GM12878 (cell line): ENCODE measurements around the gene TXNIP. TPM values are rescaled to one million over a fixed set of nuclear protein-coding genes. Genes with fewer than 3 reads are reported as not detected.

Source experiments
- ATAC-seq: fragments of 200-7000 bp; cut with Tn5 transposase; 3 replicates; pipeline ENCODE4 v1.9.1; 2020; ENCODE audit warnings: mild to moderate bottlenecking, moderate library complexity
- BruUV-seq: library from RNA; stranded (reverse); fragments of 400-500 nt; replicated peaks from 2 replicates; lab custom pipeline; 2021; lab: Mats Ljungman, UMichigan
- CTCF ChIA-PET: fragments of 300-600 bp; sonication (Branson Sonifier 250); formaldehyde crosslinking; extraction: SDS; loops from one replicate; lab custom pipeline; 2021; ENCODE audit warnings: inconsistent platforms; lab: Yijun Ruan, JAX
- POLR2A ChIA-PET: fragments of 350-600 bp; formaldehyde crosslinking; extraction: SDS; loops from one replicate; lab custom pipeline; 2021; ENCODE audit warnings: inconsistent platforms; lab: Charles Lee
- RAD21 ChIA-PET: fragments of 300-600 bp; sonication (Branson Sonifier 250); formaldehyde crosslinking; loops from one replicate; lab custom pipeline; 2023; ENCODE audit warnings: antibody characterized with exemption; ENCODE audit not compliant: unreplicated experiment; lab: Charles Lee
- SMC1A ChIA-PET: fragments of 300-600 bp; sonication (Branson Sonifier 250); formaldehyde crosslinking; loops from one replicate; lab custom pipeline; 2023; ENCODE audit not compliant: unreplicated experiment, uncharacterized antibody; lab: Charles Lee
- DNase-seq: peaks from one replicate; pipeline ENCODE4 v3.0.0-alpha.2; 2011; ENCODE audit warnings: low read depth, low spot score
- FAIRE-seq: peaks from 3 replicates; lab custom pipeline; 2011; peaks lifted over from hg19 to GRCh38; lab: Jason Lieb, UNC
- H2AFZ ChIP-seq: 2 replicates; pipeline ENCODE4 v1.6.0; 2011; ENCODE audit warnings: low read depth, low read length, control low read depth; ENCODE audit not compliant: control insufficient read depth
- H3K27ac ChIP-seq: 2 replicates; pipeline ENCODE4 v1.5.1; 2011; ENCODE audit warnings: control low read depth; ENCODE audit not compliant: control insufficient read depth, insufficient read depth
- H3K27me3 ChIP-seq, 2 experiments: replicated peaks in 1 of 2; 2 replicates each; pipeline versions ENCODE4 v1.6.0 to v1.6.1; 2011; ENCODE audit warnings: low read length in 1 of 2; ENCODE audit not compliant: control insufficient read depth in 2 of 2, insufficient read depth in 2 of 2
- H3K36me3 ChIP-seq, 2 experiments: 2 replicates each; pipeline ENCODE4 v1.5.1; 2011; ENCODE audit warnings: low read length in 1 of 2; ENCODE audit not compliant: control insufficient read depth in 2 of 2, insufficient read depth in 2 of 2
- H3K4me1 ChIP-seq: 2 replicates; pipeline ENCODE4 v1.6.1; 2011; ENCODE audit warnings: mild to moderate bottlenecking, low read length, moderate library complexity, mixed read lengths; ENCODE audit not compliant: control insufficient read depth, insufficient read depth
- H3K4me2 ChIP-seq: 2 replicates; pipeline ENCODE4 v1.6.0; 2011; ENCODE audit warnings: control low read depth; ENCODE audit not compliant: control insufficient read depth, insufficient read depth
- H3K4me3 ChIP-seq: fragments of 200-600 bp; sonication (generic); 2 replicates; pipeline ENCODE4 v1.5.1; 2016
- H3K79me2 ChIP-seq: 2 replicates; pipeline ENCODE4 v1.6.0; 2011; ENCODE audit warnings: low read length; ENCODE audit not compliant: control insufficient read depth, insufficient read depth
- H3K9ac ChIP-seq: 2 replicates; pipeline ENCODE4 v1.8.0; 2011; ENCODE audit warnings: low read length, control low read depth, mixed read lengths; ENCODE audit not compliant: control insufficient read depth, insufficient read depth
- H3K9me3 ChIP-seq: replicated peaks from 3 replicates; pipeline ENCODE4 v1.5.1; 2011; ENCODE audit warnings: mild to moderate bottlenecking, low read length; ENCODE audit not compliant: control insufficient read depth, insufficient read depth
- H4K20me1 ChIP-seq: 2 replicates; pipeline ENCODE4 v1.6.0; 2011; ENCODE audit not compliant: control insufficient read depth, insufficient read depth
- ATF2 ChIP-seq: IDR thresholded peaks from 2 replicates; pipeline ENCODE4 v1.6.1; 2012; ENCODE audit warnings: low read length, inconsistent platforms
- CHD2 ChIP-seq: IDR thresholded peaks from 2 replicates; pipeline ENCODE4 v1.6.1; 2011; ENCODE audit warnings: low read depth, low read length, improper control_type of control experiment, borderline replicate concordance
- EED ChIP-seq: sonication (generic); IDR thresholded peaks from 2 replicates; pipeline ENCODE4 v1.6.1; 2016; ENCODE audit warnings: antibody characterized with exemption, low read depth
- ETV6 ChIP-seq, 2 experiments: fragments of 450-650 bp in 1 of 2; IDR thresholded peaks in 1 of 2; conservative IDR thresholded peaks in 1 of 2; 2 replicates each; pipeline ENCODE4 v1.6.1; 2014; ENCODE audit warnings: antibody characterized with exemption in 1 of 2, borderline replicate concordance in 1 of 2, low read depth in 1 of 2, mild to moderate bottlenecking in 1 of 2, moderate library complexity in 1 of 2
- GATAD2B ChIP-seq: fragments of 450-650 bp; conservative IDR thresholded peaks from 2 replicates; pipeline ENCODE4 v1.6.1; 2017; ENCODE audit warnings: low read depth, mild to moderate bottlenecking, moderate library complexity
- KLF5 ChIP-seq: fragments of 450-650 bp; IDR thresholded peaks from 2 replicates; pipeline ENCODE4 v1.6.1; 2014; ENCODE audit warnings: mild to moderate bottlenecking; ENCODE audit not compliant: partially characterized antibody
- NFXL1 ChIP-seq: fragments of 450-650 bp; IDR thresholded peaks from 2 replicates; pipeline ENCODE4 v1.6.1; 2017; ENCODE audit warnings: antibody characterized with exemption, mild to moderate bottlenecking, borderline replicate concordance
- POLR2AphosphoS2 ChIP-seq: IDR thresholded peaks from 2 replicates; pipeline ENCODE4 v1.6.1; 2011; ENCODE audit warnings: low read depth, mild to moderate bottlenecking, low read length, improper control_type of control experiment, moderate library complexity
- RAD21 ChIP-seq: IDR thresholded peaks from 2 replicates; pipeline ENCODE4 v1.6.1; 2011; ENCODE audit warnings: mild to moderate bottlenecking, low read depth, low read length, moderate library complexity; ENCODE audit not compliant: insufficient read depth
- SPI1 ChIP-seq: IDR thresholded peaks from 2 replicates; pipeline ENCODE4 v1.6.1; 2011; ENCODE audit warnings: low read depth, mild to moderate bottlenecking, low read length, moderate library complexity, borderline replicate concordance; ENCODE audit not compliant: insufficient read depth
- SUZ12 ChIP-seq: fragments of 200-600 bp; sonication (generic); IDR thresholded peaks from one replicate; pipeline ENCODE4 v1.6.1; 2018; ENCODE audit warnings: antibody characterized with exemption, mild to moderate bottlenecking; ENCODE audit not compliant: unreplicated experiment
- ZNF207 ChIP-seq: fragments of 450-650 bp; IDR thresholded peaks from 2 replicates; pipeline ENCODE4 v1.6.1; 2014; ENCODE audit warnings: antibody characterized with exemption, mild to moderate bottlenecking, borderline replicate concordance
- ZNF384 ChIP-seq: IDR thresholded peaks from 2 replicates; pipeline ENCODE4 v1.6.1; 2012; ENCODE audit warnings: low read depth, mild to moderate bottlenecking, low read length, improper control_type of control experiment, borderline replicate concordance
- WGBS: methylation state at CpG from one replicate; pipeline ENCODE4 v1.1.6; 2016; ENCODE audit warnings: low lambda C conversion rate; ENCODE audit not compliant: insufficient replicate concordance, insufficient coverage; ENCODE audit errors: missing lambda C conversion rate; 5-methylcytosine and 5-hydroxymethylcytosine counted together
- in situ Hi-C: fragments of 300-500 bp; cut with MboI; formaldehyde crosslinking; loops from 9 replicates; pipeline ENCODE4 v1.14.3; 2018; ENCODE audit warnings: mixed read lengths
- intact Hi-C: fragments of 100-400 bp; cut with micrococcal nuclease; formaldehyde crosslinking; loops from one replicate; pipeline ENCODE4 v1.14.2; 2022; ENCODE audit not compliant: unreplicated experiment
- polyA plus RNA-seq, 11 experiments: library from polyadenylated mRNA; depleted of rRNA in 4 of 11; unstranded in 6 of 11; stranded (reverse) in 5 of 11; fragments of >200 nt; fragmentation: Nextera tagmentation in 4 of 11; fragmentation: Illumina TruSeq in 1 of 11; extraction: Ambion mirVana in 4 of 11; extraction: Trizol in 1 of 11; gene quantifications; 1 replicate in 1 of 11; 2 replicates in 10 of 11; pipeline versions ENCODE4 v1.2.1 to v1.2.3, GENCODE V29; 2011 to 2016; ENCODE audit warnings: inconsistent platforms in 2 of 11, missing spikeins in 2 of 11, low read depth in 1 of 11
- total RNA-seq, 4 experiments: library from RNA; depleted of rRNA in 3 of 4; stranded (reverse); fragments of >200 nt in 3 of 4; fragmentation: Illumina TruSeq in 1 of 4; extraction: Trizol in 1 of 4; gene quantifications; 2 replicates each; pipeline versions ENCODE4 v1.2.1 to v1.2.3, GENCODE V29; 2013 to 2021

Gene TXNIP
- total and polyA plus RNA-seq, 10 of the 15 experiments (the other 5 are each of a cell fraction or from before 2014, with no cell fraction given), result 48.7 to 133 (median 107) TPM

GRCh38 chr1:145974721-145975120 lies 21.7 kb downstream of the TXNIP start:
- Histone ChIP-seq H4K20me1 (no peaks in the 10 kb centered on the region), H3K9me3 (no peaks in the 10 kb centered on the region), H3K36me3 (no peaks in the 10 kb centered on the region), H3K27ac (no peak overlapping the region), H3K27me3 (no peaks in the 10 kb centered on the region), H3K4me2 (no peak overlapping the region), H3K4me3 (no peak overlapping the region), H2AFZ (no peak overlapping the region), H3K79me2 (no peaks in the 10 kb centered on the region), H3K9ac (no peak overlapping the region), H3K4me1 (peaks cover 25% of the 10 kb centered on the region)
- ChIA-PET SMC1A (interaction anchor here (6.7 to 10.9 kb wide), 3 partner anchors 9 to 34 kb away, joined by 93 to 244 read pairs (median 180); partner anchors contain the start of genes ANKRD34A, POLR3GL and TXNIP), RAD21 (interaction anchor here (7.9 kb wide), 1 partner anchor 10 kb away, joined by 100 read pairs; the partner anchor contains the start of genes ANKRD34A and POLR3GL), POLR2A (interaction anchor here (6.5 kb wide), 1 partner anchor 11 kb away, joined by 102 read pairs; the partner anchor contains the start of genes ANKRD34A and POLR3GL), CTCF (interaction anchor here (8.5 kb wide), 1 partner anchor 36 kb away, joined by 361 read pairs; no protein-coding TSS in a partner anchor)
- no peak for TF ChIP-seq ATF2
- TF ChIP-seq EED, result no peak
- TF ChIP-seq GATAD2B, result no peak
- WGBS, result 48% methylated on average over 7 of the region's 7 CpGs
- in situ Hi-C loops, result loop anchor here (5.0 kb wide), 1 partner anchor 33 kb away; no protein-coding TSS in a partner anchor
- FAIRE-seq (no peak), DNase-seq (no peak), ATAC-seq (no peak)
- no TSS peak for BruUV-seq
- intact Hi-C loops, result no loop called here

- CTCF ChIA-PET, result interaction anchor here (0.9 to 1.3 kb wide), 3 partner anchors 9 to 127 kb away, joined by 3 read pairs; partner anchors contain the start of gene NUDT17
- TF ChIP-seq NFXL1 (no peak), KLF5 (no peak), ETV6 (conservative IDR thresholded peaks at IDR 0.05 in 1 of 2, IDR thresholded peaks at IDR 0.05 in 1 of 2; ENCODE audit: borderline replicate concordance in 1 of 2, low read depth in 1 of 2) (no peak), SPI1 (no peak), GATAD2B (no peak), ZNF384 (no peak), POLR2AphosphoS2 (no peak), CHD2 (no peak), RAD21 (no peak), SUZ12 (no peak), ZNF207 (no peak)
Observed at GRCh38 chr1:145972580-145972979, 23.8 kb downstream of the TXNIP start.

More at GRCh38 chr1:145972580-145972979, 23.8 kb downstream of the TXNIP start:
- intact Hi-C loops (no loop called here), in situ Hi-C loops (loop anchor here (5.0 kb wide), 1 partner anchor 35 kb away; no protein-coding TSS in a partner anchor)
- Histone ChIP-seq H3K4me2 (no peak overlapping the region), H3K79me2 (no peaks in the 10 kb centered on the region), H3K9ac (no peak overlapping the region), H3K36me3 (no peaks in the 10 kb centered on the region), H4K20me1 (no peaks in the 10 kb centered on the region), H2AFZ (no peak overlapping the region), H3K4me3 (no peak overlapping the region), H3K9me3 (peaks cover under 1% of the 10 kb centered on the region), H3K4me1 (peaks cover 4% of the 10 kb centered on the region), H3K27ac (no peak overlapping the region), H3K27me3 (no peaks in the 10 kb centered on the region)
- 78% methylated on average over 7 of the region's 7 CpGs for WGBS
- ChIA-PET SMC1A (no interaction called here), RAD21 (no interaction called here), POLR2A (interaction anchor here (0.6 to 1.4 kb wide), 3 partner anchors 14 to 114 kb away, joined by 3 to 5 read pairs (median 5); partner anchors contain the start of genes LIX1L and PIAS3)
- FAIRE-seq (no peak), ATAC-seq (no peak), DNase-seq (no peak)
- BruUV-seq, result no TSS peak
